GM23338 (cell line): Measurements from ENCODE around the gene MSANTD1. TPM values are rescaled to one million over a fixed set of nuclear protein-coding genes. Genes with fewer than 3 reads are reported as not detected.

Source experiments
- ATAC-seq: fragments of 200-7000 bp; cut with Tn5 transposase; 3 replicates; pipeline ENCODE4 v1.9.1; 2020
- DNase-seq: peaks from one replicate; pipeline ENCODE4 v3.0.0-alpha.2; 2015; ENCODE audit warnings: low spot score
- H2AFZ ChIP-seq: fragments of 200-600 bp; sonication (generic); 2 replicates; pipeline ENCODE4 v1.8.0; 2016; ENCODE audit warnings: antibody characterized with exemption, mild to moderate bottlenecking, moderate library complexity
- H3F3A ChIP-seq: fragments of 200-600 bp; sonication (generic); replicated peaks from 2 replicates; pipeline ENCODE4 v1.8.0; 2017; ENCODE audit warnings: antibody characterized with exemption, mixed run types, low read depth
- H3K27ac ChIP-seq: fragments of 200-600 bp; sonication (generic); 2 replicates; pipeline ENCODE4 v1.6.1; 2016; ENCODE audit warnings: low read depth
- H3K27me3 ChIP-seq: fragments of 200-600 bp; sonication (generic); 2 replicates; pipeline ENCODE4 v1.8.0; 2016; ENCODE audit warnings: mild to moderate bottlenecking, mixed run types, moderate library complexity; ENCODE audit not compliant: insufficient read depth
- H3K36me3 ChIP-seq: fragments of 200-600 bp; sonication (generic); 2 replicates; pipeline ENCODE4 v1.8.0; 2016; ENCODE audit warnings: mild to moderate bottlenecking; ENCODE audit not compliant: insufficient read depth
- H3K4me1 ChIP-seq: fragments of 200-600 bp; sonication (generic); 2 replicates; pipeline ENCODE4 v1.8.0; 2016; ENCODE audit warnings: mild to moderate bottlenecking, moderate library complexity; ENCODE audit not compliant: insufficient read depth
- H3K4me2 ChIP-seq: fragments of 200-600 bp; sonication (generic); 2 replicates; pipeline ENCODE4 v1.7.1; 2017; ENCODE audit warnings: mixed run types
- H3K4me3 ChIP-seq: fragments of 200-600 bp; sonication (generic); 2 replicates; pipeline ENCODE4 v1.6.1; 2016; ENCODE audit warnings: mixed run types
- H3K79me2 ChIP-seq: fragments of 200-600 bp; sonication (generic); replicated peaks from 2 replicates; pipeline ENCODE4 v1.8.0; 2017; ENCODE audit warnings: mild to moderate bottlenecking; ENCODE audit not compliant: insufficient read depth
- H3K9me2 ChIP-seq: fragments of 200-600 bp; sonication (generic); 2 replicates; pipeline ENCODE4 v1.8.0; 2017; ENCODE audit not compliant: insufficient read depth
- H4K20me1 ChIP-seq: fragments of 200-600 bp; sonication (generic); replicated peaks from 2 replicates; pipeline ENCODE4 v1.8.0; 2017; ENCODE audit warnings: mild to moderate bottlenecking; ENCODE audit not compliant: insufficient read depth
- H3K27ac Mint-ChIP-seq: 2 replicates; pipeline ENCODE4 v1.8.0; 2020; ENCODE audit warnings: inconsistent platforms, mild to moderate bottlenecking, moderate library complexity, mixed read lengths
- H3K27me3 Mint-ChIP-seq: 3 replicates; pipeline ENCODE4 v1.8.0; 2022; ENCODE audit warnings: low read depth, mild to moderate bottlenecking, moderate library complexity, mixed read lengths, inconsistent platforms; ENCODE audit not compliant: insufficient read depth, poor library complexity
- H3K36me3 Mint-ChIP-seq: 3 replicates; pipeline ENCODE4 v1.8.0; 2021; ENCODE audit warnings: low read depth, mild to moderate bottlenecking, inconsistent platforms, moderate library complexity, mixed read lengths
- H3K4me1 Mint-ChIP-seq: 3 replicates; pipeline ENCODE4 v1.8.0; 2020; ENCODE audit warnings: mild to moderate bottlenecking, inconsistent platforms, mixed read lengths
- H3K4me3 Mint-ChIP-seq: 3 replicates; pipeline ENCODE4 v1.8.0; 2021; ENCODE audit warnings: moderate library complexity, mild to moderate bottlenecking, inconsistent platforms, mixed read lengths
- H3K9me3 Mint-ChIP-seq: 3 replicates; pipeline ENCODE4 v1.8.0; 2020; ENCODE audit warnings: moderate library complexity, mild to moderate bottlenecking, inconsistent platforms, mixed read lengths
- ETS1 ChIP-seq: IDR thresholded peaks from 2 replicates; pipeline ENCODE4 v1.6.1; 2016; ENCODE audit warnings: antibody characterized with exemption
- JUNB ChIP-seq: IDR thresholded peaks from one replicate; pipeline ENCODE4 v1.6.1; 2016; ENCODE audit warnings: antibody characterized with exemption; ENCODE audit not compliant: unreplicated experiment
- NANOG ChIP-seq: IDR thresholded peaks from 2 replicates; pipeline ENCODE4 v1.6.1; 2016; ENCODE audit warnings: antibody characterized with exemption, borderline replicate concordance
- POLR2AphosphoS5 ChIP-seq: IDR thresholded peaks from 2 replicates; pipeline ENCODE4 v1.6.1; 2016; ENCODE audit warnings: antibody characterized with exemption, low read depth
- STAT1 ChIP-seq: IDR thresholded peaks from one replicate; pipeline ENCODE4 v1.6.1; 2016; ENCODE audit warnings: antibody characterized with exemption; ENCODE audit not compliant: unreplicated experiment
- ZNF114 ChIP-seq: fragments of 250-450 bp; sonication (Bioruptor Pico); IDR thresholded peaks from 2 replicates; pipeline ENCODE4 v1.5.0; 2020; ENCODE audit warnings: mild to moderate bottlenecking, moderate library complexity
- ZNF331 ChIP-seq: fragments of 250-450 bp; sonication (Bioruptor Pico); IDR thresholded peaks from 2 replicates; pipeline ENCODE4 v1.5.0; 2020; ENCODE audit warnings: low read depth, mild to moderate bottlenecking, moderate library complexity
- polyA plus RNA-seq: library from polyadenylated mRNA; unstranded; fragments of >200 nt; fragmentation: Nextera tagmentation; extraction: Ambion mirVana; gene quantifications from 2 replicates; pipeline ENCODE4 v1.2.1, GENCODE V29; 2016
- total RNA-seq: library from RNA; depleted of rRNA; stranded (reverse); fragments of >200 nt; shearing (Covaris generic); gene quantifications from 2 replicates; pipeline ENCODE4 v1.2.3, GENCODE V29; 2014
- TF ChIP-seq, protein P1 (sequence below): IDR thresholded peaks from one replicate; pipeline ENCODE4 v1.6.1; 2018; ENCODE audit warnings: antibody characterized with exemption; ENCODE audit not compliant: unreplicated experiment
- TF ChIP-seq, protein P2 (sequence below), 2 experiments: fragments of 200-600 bp in 1 of 2; sonication (generic) in 1 of 2; conservative IDR thresholded peaks; 2 replicates each; pipeline versions ENCODE4 v1.5.1 to v1.6.1; 2016 to 2017; ENCODE audit warnings: antibody characterized with exemption in 2 of 2, low read depth in 2 of 2, mild to moderate bottlenecking in 2 of 2, moderate library complexity in 1 of 2

The MSANTD1 gene
- total and polyA plus RNA-seq, 2 experiments from 2014 or later = 0.29 to 1.0 TPM

GRCh38 chr4:3280466-3280865, 31.5 kb downstream of the MSANTD1 start (continued):
- TF ChIP-seq, protein P1, sequence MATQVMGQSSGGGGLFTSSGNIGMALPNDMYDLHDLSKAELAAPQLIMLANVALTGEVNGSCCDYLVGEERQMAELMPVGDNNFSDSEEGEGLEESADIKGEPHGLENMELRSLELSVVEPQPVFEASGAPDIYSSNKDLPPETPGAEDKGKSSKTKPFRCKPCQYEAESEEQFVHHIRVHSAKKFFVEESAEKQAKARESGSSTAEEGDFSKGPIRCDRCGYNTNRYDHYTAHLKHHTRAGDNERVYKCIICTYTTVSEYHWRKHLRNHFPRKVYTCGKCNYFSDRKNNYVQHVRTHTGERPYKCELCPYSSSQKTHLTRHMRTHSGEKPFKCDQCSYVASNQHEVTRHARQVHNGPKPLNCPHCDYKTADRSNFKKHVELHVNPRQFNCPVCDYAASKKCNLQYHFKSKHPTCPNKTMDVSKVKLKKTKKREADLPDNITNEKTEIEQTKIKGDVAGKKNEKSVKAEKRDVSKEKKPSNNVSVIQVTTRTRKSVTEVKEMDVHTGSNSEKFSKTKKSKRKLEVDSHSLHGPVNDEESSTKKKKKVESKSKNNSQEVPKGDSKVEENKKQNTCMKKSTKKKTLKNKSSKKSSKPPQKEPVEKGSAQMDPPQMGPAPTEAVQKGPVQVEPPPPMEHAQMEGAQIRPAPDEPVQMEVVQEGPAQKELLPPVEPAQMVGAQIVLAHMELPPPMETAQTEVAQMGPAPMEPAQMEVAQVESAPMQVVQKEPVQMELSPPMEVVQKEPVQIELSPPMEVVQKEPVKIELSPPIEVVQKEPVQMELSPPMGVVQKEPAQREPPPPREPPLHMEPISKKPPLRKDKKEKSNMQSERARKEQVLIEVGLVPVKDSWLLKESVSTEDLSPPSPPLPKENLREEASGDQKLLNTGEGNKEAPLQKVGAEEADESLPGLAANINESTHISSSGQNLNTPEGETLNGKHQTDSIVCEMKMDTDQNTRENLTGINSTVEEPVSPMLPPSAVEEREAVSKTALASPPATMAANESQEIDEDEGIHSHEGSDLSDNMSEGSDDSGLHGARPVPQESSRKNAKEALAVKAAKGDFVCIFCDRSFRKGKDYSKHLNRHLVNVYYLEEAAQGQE = no peak
- TF ChIP-seq ZNF114 (CRISPR knock-in tag) (no peak), POLR2AphosphoS5 (no peak), JUNB (no peak), ETS1 (no peak), ZNF331 (no peak), NANOG (no peak)

GRCh38 chr4:3283483-3283882, 34.5 kb downstream of the MSANTD1 start:
- H3K79me2 ChIP-seq = no peaks in the 10 kb centered on the region
- no peak overlapping the region for H2AFZ ChIP-seq
- H3K27ac ChIP-seq = no peak overlapping the region
- Mint-ChIP-seq H3K4me3 (no peak overlapping the region), H3K27me3 (peaks cover 6% of the 10 kb centered on the region), H3K36me3 (peaks cover 2% of the 10 kb centered on the region; the same call in 2 of the 3 replicates), H3K27ac (no peak overlapping the region), H3K9me3 (peaks cover 16% of the 10 kb centered on the region; the same call in 2 of the 3 replicates), H3K4me1 (no peaks in the 10 kb centered on the region; the same call in 2 of the 3 replicates)
- no peaks in the 10 kb centered on the region for H3K36me3 ChIP-seq
- no peaks in the 10 kb centered on the region for H3K27me3 ChIP-seq
- no peaks in the 10 kb centered on the region for H4K20me1 ChIP-seq
- TF ChIP-seq ETS1 (no peak), STAT1 (no peak)
- TF ChIP-seq, protein P2, sequence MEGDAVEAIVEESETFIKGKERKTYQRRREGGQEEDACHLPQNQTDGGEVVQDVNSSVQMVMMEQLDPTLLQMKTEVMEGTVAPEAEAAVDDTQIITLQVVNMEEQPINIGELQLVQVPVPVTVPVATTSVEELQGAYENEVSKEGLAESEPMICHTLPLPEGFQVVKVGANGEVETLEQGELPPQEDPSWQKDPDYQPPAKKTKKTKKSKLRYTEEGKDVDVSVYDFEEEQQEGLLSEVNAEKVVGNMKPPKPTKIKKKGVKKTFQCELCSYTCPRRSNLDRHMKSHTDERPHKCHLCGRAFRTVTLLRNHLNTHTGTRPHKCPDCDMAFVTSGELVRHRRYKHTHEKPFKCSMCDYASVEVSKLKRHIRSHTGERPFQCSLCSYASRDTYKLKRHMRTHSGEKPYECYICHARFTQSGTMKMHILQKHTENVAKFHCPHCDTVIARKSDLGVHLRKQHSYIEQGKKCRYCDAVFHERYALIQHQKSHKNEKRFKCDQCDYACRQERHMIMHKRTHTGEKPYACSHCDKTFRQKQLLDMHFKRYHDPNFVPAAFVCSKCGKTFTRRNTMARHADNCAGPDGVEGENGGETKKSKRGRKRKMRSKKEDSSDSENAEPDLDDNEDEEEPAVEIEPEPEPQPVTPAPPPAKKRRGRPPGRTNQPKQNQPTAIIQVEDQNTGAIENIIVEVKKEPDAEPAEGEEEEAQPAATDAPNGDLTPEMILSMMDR (conservative IDR thresholded peaks at IDR 0.05; ENCODE audit: low read depth in 2 of 2) = no peak
- ATAC-seq (no peak), DNase-seq (no peak)
- no peak overlapping the region for H3K4me2 ChIP-seq
- no peak overlapping the region for H3K4me3 ChIP-seq
- H3F3A ChIP-seq = no peaks in the 10 kb centered on the region; the same call in 1 of the 2 replicates
- H3K9me2 ChIP-seq = no peaks in the 10 kb centered on the region
- H3K4me1 ChIP-seq = no peaks in the 10 kb centered on the region
